HG03060 (cell line): ENCODE measurements around the gene CNTN4.
"Not testable (repeated sequence)": the region's sequence is repeated elsewhere in the genome, so short reads cannot be mapped to it uniquely, and the experiment has no call there.

Experiments
- ATAC-seq: cut with Tn5 transposase; IDR thresholded peaks from one replicate; pipeline ENCODE4 v1.9.1; 2021; ENCODE audit warnings: low read depth, moderate number of reproducible peaks; ENCODE audit not compliant: unreplicated experiment

The CNTN4 gene

DNA sequence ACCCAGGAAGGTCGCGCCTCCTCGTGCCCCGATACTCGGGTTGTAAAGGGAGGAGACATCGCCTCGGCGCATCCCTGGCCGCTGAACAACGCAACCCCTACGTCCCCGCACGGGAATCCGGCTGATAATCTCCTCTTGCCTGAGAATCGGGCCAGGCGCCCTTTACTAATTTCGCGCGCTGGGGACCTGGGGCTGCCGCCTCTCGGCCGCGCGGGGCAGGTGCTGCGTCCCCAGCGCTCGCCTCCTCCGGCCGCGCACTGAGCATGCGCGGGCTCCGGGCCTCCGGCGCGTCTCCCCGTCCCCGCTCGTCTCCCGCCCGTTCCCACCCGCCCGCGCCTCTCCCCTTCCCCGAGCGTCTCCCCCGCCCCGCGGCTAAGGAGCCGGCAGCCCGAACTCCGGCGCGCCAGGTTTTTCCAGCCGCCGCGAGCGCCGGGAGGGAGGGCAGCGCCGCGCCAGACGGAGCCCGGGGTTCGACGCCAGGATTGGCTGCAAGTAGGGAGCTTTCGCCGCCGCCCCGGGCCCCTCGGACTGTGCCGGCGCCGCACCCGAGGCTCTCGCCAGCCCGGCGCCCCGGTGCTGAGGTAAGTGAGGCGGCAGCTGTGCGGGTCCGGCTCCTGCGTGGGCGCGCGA lies at the start of gene CNTN4:
CNTN4 (plus strand) TSS at position 469 of the 630 bp plus-strand sequence.
- no peak for ATAC-seq

DNA sequence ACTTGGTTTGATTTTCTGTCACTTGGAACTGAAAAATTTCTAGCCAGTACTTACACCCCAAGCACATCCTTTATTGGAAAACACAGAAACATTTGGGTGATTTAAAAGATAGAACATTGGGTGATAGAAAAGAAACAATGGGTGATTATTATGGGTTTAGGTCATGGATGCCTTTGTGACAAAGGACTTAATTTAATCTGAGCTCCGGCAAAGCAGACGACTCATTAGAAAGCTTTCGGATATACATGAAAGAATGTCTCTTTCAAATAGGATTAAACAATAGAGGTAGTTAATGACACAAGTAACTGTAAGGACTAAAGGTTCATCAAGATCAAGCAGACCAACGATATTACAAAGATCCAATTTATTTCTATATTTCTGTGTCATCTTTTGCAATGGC lies 37.3 kb upstream of the CNTN4 start:
- ATAC-seq: no peak

DNA sequence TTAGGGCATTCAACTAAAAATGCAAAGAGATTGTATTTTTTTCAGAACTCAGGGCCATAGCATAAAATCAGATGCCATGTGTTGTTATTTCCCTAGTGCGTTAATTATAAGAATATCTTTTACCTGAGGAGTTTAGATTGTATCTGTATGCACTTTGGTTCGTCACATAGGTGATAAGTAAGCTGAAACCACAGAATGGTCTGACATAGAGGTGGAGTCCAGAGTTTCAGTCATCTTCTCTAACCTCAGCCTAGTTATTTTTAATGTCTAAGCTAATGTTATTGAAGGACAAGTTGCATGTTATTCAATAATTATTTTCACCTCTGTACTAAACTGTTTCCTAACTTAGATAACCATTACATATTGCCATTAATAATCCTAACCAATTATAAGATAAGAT lies 27.1 kb upstream of the CNTN4 start:
- no peak for ATAC-seq

DNA sequence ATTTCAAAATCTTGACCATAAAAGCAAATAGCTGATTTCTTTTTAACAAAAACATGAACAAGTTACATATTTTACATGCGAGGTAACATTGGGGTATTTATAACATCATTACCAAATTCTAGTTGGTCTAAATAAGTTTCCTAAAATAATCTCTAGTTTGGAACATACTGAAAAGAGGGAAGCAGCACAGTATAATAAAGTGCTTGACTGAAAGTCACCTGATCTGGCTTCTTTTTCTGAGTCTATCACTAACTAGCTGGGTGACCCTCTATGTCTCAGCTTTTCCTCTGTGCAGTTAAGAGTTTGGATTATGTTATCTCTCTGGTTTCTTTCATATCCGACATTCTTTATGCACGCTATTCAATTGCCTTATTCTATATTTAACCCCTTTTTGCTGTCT lies 19.8 kb upstream of the CNTN4 start:
- ATAC-seq: no peak

DNA sequence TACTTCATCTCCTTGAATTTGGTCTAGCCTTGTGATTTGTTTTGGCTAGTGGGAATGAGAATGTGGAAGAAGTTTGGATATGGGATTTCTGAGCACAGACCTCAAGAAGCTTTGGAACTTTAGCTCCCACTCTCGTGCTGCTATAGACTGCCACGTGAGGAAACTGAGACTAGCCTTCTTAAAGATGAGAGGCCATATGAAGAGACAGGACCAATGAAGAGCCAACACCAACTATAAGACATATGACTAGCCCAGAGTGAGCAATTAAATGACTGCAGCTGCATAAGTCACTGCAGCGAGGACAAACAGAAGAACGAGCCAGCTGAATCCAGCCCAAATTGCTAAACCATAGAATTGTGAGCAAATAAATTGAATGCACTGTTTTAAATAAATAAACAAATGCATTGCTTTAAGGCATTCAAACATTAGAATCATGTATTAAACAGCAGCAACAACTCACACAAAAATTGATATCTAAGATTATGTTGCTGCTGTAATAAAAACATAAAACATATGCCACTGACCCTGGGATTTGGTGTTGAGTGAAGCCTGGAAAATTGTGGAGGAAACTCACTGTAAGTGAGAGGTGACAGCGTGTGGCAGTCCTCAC lies 15.7 kb upstream of the CNTN4 start:
- no peak for ATAC-seq

DNA sequence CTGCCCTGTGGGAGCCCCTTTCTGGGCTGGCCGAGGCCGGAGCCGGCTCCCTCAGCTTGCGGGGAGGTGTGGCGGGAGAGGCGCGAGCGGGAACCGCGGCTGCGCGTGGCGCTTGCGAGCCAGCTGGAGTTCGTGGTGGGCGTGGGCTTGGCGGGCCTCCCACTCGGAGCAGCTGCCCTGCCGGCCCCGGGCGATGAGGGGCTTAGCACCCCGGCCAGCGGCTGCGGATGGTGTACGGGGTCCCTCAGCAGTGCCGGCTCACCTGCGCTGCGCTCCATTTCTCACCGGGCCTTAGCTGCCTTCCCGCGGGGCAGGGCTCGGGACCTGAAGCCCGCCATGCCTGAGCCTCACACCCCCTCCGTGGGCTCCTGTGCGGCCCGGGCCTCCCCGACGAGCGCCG lies 15.1 kb upstream of the CNTN4 start:
- not testable (repeated sequence) for ATAC-seq

DNA sequence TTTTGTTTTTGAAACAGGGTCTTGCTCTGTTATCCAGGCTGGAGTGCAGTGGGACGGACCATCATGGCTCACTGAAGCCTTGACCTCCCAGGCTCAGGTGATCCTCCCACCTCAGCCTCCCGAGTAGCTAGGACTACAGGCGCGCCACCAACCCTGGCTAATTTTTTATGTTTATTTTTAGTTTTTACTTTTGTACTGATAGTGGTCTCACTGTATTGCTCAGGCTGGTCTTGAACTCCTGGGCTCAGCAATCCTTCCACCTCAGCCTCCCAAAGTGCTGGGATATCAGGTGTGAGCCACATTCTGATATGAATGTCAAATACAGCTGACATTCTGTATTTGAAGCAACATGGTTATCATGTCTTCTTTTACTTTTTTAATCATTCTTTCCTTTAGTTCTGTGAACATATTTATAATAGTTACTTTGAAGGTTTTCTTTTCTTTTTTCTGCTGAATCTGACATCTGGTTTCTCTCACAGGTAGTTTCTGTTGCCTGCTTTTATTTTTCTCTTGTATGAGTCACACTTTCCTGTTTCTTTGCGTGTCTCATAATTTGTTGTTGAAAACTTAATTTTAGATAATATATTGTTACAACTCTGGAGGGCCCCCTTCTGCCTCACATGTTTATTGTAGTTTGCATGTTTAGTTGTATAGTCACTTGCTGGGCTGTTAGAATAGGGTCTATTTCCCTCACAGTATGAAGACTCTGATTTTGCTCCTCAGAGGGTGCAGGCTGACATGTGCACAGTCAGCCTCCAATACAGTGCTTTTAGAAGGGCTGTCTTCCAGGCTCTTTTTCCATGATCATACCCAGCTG lies 8.4 kb upstream of the CNTN4 start:
- ATAC-seq: no peak

DNA sequence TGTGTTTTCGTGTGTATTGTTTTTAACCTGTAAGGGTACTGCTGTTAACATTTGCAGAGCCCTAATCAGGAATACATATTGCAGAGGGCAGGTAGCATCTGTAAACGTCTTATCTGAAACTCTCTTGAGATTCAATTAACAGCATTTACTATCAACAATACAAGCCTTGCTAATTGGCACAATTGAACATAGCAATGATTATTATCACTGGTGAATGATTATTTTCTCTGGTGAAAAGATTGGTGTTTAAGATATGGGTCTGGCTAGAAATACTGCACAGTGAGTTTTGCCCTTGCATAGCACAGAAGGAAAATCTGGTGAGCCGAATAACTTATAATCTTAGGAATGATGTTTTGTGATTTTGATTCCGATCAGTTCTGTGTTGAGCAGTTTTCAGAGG lies 5.9 kb upstream of the CNTN4 start:
- ATAC-seq: no peak

DNA sequence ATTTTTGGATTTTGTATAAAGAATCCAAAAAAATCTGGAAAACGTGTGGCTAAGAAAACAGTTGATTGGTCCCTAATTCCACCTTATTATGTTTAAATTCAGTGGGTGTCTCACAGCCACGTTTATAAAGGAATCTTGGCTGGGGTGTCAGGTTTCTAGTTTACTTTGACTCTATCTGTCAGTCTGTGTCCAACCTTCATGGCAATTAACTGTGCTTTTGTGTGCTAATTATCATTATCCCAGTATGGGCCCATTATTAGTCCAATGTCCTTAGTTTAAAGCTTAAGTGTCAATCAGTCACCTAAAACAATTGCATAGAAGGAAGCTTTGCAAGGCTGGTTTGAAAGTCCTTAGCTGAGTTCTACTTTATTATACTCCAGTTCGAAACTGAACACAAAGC lies 3.7 kb upstream of the CNTN4 start:
- ATAC-seq: no peak

DNA sequence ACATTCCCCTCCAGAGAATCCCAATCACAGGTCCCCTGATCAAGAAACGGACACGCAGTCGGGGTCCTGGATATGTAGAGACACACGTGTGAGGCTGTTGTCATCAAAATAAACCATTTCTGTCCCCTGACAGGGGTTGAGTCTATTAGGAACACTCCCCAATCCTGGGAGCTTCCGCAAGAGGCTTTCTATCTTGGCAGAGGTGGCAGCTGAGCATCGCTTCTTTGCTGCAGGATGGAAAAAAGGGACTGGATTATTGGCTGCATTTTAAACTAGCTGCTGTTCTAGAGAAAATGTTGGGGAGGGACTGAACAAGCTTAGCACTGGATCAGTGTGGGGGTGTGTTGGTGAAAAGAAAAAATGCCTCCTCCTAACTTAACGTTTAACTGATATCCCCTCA lies 2.5 kb upstream of the CNTN4 start:
- ATAC-seq: no peak

DNA sequence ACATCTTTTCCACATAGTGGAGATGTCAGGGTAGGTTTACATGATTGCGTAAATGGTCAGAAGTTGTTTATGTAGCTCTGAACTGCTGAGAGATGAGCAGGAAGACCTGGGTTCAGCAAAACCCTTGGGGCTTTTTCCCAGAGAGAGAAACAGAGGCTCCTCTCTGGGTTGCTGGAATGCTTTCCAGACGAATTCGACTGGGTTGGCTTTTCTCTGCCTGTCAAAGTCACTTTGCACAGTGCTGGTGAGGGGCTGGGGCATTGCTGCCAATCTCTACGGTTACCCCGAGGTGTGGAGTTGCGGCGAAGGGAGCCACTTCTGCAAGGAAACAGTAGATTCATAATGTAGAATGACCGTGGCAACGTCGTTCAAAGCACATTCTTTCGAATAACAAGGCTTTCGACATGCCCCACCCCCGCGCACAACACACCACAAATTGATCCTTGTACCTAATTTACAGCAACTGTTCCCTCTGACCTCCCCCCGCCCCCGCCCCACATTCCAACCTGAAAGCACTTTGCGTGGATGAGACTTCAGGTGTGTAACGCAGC lies 950 bp upstream of the CNTN4 start:
- ATAC-seq: no peak

DNA sequence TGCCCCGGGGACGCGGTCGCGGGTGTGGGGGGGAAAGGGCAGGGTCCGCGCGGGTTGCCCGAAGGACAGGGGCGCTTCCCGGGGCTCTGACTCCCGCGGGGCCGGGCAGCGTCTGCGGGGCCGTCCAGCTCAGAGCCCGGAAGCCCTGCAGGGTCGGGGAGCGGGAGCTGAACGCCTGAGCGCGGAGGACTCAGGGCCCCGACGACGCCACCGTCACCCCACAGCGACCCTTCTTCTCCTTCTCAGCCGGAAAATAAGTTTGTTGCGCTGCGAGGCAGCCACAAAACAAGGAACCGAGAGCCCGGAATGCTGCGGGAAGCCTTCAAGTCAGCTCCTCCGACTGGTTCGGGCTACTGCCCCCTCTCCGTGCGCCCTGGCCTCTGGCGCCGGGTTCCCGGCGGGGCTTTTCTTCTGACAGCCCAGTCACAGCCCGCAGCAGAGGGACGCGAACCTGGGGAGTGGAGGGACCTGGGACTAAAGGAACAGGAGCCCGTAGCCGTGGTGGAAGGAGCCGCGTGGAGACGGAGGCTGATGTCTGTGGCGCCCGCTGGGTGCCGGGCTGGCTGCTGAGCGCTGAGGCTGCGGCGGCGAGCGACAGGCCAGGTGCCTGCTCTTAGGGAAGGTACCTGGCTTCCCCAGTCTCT lies 484 bp downstream of the CNTN4 start:
- ATAC-seq: no peak

DNA sequence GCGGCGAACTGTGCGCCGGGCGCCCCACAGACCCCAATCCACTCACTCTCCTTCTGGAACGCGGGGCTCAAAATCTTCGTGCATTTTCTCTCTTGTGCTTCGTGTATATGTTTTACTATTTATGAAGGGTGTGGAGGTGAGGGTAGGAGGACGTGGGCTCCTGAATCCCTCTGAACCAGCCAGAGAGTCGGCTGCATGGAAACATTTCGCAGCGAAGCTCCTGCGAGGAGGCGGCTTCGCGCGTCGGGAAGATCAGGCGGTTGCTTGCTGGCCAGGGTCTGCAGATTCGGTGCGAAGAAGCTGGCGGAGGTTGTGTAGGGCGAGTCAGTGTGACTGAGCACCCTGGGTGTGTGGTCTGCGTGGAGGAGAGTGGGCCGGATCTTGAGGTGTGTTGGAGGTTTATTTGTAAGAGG lies 1.1 kb downstream of the CNTN4 start:
- ATAC-seq: no peak

DNA sequence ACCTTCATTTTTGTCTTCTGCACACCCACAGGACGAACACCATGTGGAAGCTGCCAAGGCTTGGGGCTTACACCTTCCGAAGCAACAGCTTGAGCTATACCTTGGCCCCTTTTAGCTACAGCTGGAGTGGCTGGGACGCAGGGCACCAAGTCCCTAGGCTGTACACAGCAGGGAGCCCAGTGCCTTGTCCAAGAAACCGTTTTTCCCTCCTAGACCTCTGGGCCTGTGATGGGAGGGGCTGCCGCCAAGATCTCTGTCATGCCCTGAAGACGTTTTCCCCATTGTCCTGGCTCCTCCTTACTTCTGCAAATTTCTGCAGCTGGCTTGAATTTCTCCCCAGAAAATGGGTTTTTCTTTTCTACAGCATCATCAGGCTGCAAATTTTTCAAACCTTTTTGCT lies 7.8 kb downstream of the CNTN4 start:
- ATAC-seq: no peak

DNA sequence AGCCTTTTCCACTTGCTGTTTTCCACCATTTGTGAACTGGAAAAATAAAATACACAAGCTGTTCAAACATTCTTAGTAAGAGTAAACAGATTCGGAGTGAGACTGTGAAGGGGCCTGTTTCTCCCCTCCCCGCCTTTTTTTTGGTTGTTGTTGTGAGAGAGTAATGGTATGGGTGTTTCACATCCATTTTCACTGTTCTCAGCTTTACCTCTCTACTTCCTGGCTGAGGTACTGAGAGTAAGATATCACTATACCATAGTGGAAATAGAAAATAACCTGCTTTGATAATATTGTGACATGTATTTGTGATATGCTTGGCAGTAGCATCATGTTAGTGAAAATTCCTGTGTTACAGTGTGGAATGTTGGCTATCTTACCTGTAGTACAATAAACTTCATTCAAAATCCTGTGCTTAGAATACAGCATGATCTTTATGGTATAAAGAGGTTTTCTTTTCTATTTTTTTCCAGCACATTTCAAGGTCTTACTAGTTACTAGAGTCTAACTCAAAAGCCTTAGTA lies 12.0 kb downstream of the CNTN4 start:
- ATAC-seq: no peak

DNA sequence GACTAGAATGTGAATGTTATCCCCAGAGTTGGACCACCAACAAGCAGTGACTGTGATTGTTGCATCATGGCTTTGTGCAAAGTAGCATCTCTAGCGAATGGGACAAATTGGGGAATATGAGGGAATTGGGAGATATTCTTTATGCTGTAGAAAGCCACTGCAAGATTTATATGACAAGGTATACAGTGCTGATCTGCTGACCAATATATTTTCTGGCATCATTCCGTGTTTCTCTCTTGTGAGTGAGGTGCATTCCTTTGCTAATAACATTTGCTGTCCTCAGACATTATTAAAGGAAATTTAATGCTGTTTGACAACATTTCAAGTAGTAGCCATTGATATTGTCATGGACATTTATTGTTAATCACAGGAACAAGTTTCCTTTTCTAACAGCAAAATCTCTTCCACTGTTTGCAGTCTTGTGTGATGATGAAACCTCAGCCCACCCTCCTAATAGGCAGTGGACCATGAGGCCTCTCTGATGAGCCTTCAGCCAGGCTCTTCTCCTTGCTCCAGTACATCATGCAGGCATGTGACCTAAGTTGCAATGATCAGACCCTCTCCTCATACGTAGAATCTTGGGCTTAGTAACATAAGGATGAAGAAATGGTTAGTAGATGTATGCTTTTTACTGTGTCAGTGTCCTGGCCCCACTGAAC lies 16.1 kb downstream of the CNTN4 start:
- no peak for ATAC-seq

DNA sequence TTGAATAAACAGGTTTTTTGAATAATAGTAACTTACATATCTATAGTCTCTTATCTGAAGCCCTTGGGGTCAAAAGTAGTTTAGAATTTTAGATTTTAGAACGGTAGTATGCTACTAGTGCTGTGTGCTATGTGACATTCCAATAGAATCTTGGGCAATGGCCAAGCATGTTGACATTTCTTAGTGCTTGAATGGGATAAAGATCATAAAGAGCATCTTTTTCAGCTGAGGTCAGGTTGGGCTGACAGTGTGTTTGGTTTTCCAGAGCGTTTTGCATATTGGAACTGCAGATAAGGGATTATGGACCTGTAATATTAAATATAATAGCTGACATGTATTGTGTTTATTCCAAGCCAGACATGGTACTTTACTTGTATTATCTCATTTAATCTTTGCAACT lies 32.1 kb downstream of the CNTN4 start:
- ATAC-seq: no peak

DNA sequence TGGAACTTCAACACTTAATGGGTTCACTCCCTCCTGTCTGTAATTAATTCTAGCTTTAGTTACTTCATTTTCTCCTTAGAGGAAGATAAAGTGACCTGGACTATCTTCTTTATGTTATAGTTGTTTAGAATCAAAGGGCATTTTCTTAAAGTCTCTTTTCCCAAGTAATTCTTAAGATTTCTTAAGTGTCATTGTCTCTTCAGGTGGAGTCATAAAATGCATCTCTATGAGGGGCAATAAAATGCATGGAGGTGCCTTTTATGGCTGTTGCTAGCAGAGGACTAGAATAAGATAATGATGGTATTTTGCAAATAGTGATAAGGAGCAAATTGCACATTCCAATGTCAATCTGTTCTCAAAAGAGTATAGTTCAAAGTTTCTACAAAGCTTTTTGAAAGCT lies 34.5 kb downstream of the CNTN4 start:
- ATAC-seq: no peak

DNA sequence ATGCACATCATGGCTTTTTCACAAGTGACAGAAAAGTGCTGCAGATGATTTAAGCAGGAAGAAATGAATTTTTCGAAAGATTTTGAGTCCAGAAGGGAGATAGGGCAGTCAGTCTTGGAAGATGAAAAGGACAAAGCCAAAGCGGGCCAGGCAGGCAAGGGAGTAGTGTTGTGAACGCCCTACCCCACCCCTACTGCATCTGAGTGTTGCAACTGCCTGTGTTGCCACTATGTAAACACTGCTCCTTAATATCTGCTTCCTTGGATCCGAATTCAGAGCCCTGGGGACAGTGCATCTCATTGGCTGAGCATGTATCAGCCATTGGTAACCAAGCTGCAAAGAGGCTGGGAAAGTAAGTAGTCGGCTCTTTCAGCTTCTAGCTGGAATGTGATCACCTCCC lies 39.0 kb downstream of the CNTN4 start:
- ATAC-seq: no peak

DNA sequence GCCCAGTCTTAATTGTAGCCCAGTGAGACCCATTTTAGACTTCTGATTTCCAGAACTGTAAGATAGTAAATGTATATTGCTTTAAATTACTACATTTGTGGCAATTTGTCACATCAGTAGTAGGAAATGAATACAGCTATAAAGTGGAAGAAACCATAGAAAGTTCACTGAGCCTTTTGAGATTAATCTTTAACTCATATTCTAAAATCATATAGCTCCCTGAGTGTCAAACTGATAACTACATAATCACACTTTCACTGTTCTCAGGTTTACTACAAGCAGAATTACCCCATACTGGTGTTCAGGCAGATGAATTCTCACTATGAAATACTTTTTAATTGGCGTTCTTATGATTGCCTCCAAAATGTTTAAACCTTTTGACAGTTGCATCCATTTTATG lies 42.8 kb downstream of the CNTN4 start:
- ATAC-seq: no peak
